ENCODE data around the gene DCLK2. TPM values are rescaled to one million over a fixed set of nuclear protein-coding genes. Genes with fewer than 3 reads are reported as not detected.

The DCLK2 gene
- total RNA-seq, 4 donors from 2014 or later, result 0.61 to 4.0 (median 0.74) TPM

DNA sequence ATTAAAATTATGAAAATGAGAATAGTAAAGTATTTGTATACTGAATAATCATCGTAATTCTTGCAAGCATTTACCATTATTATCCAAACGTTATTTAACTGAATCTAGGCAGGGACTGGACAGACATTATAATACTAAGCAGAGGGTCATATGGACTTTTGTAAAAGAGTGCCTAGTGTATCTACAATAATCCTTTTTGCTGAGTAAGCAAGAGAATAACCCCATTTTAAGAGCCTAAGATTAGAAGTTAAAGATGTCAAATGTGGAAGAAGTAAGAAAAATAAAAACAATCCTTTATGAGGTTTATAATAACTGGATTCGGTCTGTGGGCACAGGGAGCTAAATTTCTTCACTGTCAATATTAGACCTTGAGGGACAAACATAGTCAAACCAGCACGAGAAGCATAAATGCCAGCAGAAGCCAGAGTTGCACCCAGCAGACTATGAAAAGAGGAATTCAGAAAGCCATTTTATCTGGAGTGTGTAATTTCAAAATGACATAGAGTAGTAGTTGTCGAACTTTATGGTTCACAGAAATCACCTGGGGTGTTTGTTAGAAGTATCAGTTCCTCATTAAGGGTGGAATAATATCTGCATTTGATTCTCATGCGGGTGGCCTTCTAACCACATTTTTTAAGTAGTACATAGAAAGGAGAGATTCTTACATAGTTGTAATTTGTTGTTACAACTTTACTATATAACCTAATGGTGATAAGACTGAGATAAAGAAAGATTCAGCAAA is 39.7 kb upstream of the DCLK2 start:
- no peak overlapping the region for H3K4me3 ChIP-seq
- no peaks in the 10 kb centered on the region for H3K9me3 ChIP-seq
- H3K4me1 ChIP-seq, result no peaks in the 10 kb centered on the region
- no peak for TF ChIP-seq POLR2A (IDR thresholded peaks at IDR 0.05)
- TF ChIP-seq, protein P1, sequence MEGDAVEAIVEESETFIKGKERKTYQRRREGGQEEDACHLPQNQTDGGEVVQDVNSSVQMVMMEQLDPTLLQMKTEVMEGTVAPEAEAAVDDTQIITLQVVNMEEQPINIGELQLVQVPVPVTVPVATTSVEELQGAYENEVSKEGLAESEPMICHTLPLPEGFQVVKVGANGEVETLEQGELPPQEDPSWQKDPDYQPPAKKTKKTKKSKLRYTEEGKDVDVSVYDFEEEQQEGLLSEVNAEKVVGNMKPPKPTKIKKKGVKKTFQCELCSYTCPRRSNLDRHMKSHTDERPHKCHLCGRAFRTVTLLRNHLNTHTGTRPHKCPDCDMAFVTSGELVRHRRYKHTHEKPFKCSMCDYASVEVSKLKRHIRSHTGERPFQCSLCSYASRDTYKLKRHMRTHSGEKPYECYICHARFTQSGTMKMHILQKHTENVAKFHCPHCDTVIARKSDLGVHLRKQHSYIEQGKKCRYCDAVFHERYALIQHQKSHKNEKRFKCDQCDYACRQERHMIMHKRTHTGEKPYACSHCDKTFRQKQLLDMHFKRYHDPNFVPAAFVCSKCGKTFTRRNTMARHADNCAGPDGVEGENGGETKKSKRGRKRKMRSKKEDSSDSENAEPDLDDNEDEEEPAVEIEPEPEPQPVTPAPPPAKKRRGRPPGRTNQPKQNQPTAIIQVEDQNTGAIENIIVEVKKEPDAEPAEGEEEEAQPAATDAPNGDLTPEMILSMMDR (IDR thresholded peaks at IDR 0.05), result no peak
- 71% methylated on average over 6 of the region's 6 CpGs for WGBS, 2 donors
- intact Hi-C loops (cut with DNase I), result no loop called here
- DNase-seq, result no peak
- H3K36me3 ChIP-seq, result no peaks in the 10 kb centered on the region
- H3K27me3 ChIP-seq, result peaks cover 0 to 4% (median 0%) of the 10 kb centered on the region in 4 donors
- H3K27ac ChIP-seq, result no peak overlapping the region

DNA sequence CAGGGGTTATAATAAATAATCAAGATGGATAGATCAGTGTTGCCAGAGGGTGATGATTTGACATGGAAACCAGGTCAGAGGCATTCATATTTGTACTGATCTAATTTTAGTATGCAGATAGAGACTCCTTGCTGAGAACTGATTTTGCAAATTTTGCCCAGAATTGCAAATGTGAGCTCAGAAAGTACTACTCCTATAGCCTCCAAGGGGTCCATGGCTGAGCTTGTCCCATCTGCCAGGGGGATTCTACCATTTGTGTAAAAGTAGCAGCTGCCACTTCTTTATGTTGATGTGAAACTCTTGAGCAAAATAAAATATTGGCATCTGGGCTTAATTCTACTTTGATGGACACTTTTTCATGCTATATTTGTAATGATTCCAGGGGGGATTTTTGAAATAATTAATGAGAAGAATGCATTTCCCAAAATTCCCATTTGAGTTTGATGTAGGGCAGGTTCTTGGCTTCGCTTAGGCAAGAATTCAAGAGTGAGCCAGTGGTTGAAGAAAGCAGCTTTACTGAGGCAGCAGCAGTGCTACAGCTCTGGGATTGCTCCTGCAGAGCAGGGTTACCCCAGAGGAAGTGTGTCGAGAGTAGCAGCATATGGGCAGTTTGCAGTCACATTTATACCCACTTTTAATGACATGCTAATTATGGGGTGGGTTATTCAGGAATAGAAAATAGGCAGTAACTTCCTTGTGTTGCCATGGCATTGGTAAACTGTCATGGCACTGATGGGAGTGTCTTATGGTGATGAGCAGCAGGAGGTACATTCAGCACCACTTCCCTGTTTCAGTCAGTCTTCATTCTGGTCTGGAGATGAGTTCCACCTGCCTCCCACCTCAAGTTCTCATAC is 38.7 kb upstream of the DCLK2 start:
- peaks cover 0 to 4% (median 0%) of the 10 kb centered on the region in 4 donors for H3K27me3 ChIP-seq
- 51 to 74% methylated on average over 2 of the region's 2 CpGs for WGBS, 2 donors
- H3K4me1 ChIP-seq, result no peaks in the 10 kb centered on the region
- H3K27ac ChIP-seq, result no peak overlapping the region
- H3K4me3 ChIP-seq, result no peak overlapping the region
- TF ChIP-seq, protein P1 (IDR thresholded peaks at IDR 0.05), result no peak
- TF ChIP-seq POLR2A (IDR thresholded peaks at IDR 0.05), result no peak
- H3K9me3 ChIP-seq, result no peaks in the 10 kb centered on the region
- no peak for DNase-seq
- intact Hi-C loops (cut with DNase I), result no loop called here
- H3K36me3 ChIP-seq, result no peaks in the 10 kb centered on the region

DNA sequence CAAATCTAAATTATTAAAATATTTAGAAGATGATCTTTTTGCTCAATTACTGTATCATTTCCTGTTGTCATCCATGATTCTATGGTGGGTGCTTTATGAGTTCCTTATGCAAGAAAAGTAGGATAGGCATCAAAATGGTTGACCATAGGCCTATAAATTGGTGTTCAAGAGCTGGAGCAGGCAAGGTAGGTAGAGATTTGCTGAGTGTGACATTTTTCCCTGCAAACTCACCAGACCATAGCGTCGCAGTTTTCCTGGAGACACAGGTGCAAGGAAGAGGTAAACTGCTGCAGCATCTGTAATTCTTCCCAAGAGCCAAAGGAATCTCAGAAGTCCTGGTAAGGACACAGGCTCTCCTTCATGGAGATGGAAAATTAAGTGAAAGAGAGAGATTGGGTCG is 33.7 kb upstream of the DCLK2 start:
- no peak overlapping the region for H3K27ac ChIP-seq
- 81 to 91% methylated on average over 3 of the region's 3 CpGs for WGBS, 2 donors
- TF ChIP-seq POLR2A (IDR thresholded peaks at IDR 0.05), result no peak
- TF ChIP-seq, protein P1 (IDR thresholded peaks at IDR 0.05), result no peak
- no peaks in the 10 kb centered on the region for H3K9me3 ChIP-seq
- no peaks in the 10 kb centered on the region for H3K36me3 ChIP-seq
- no peak overlapping the region for H3K4me3 ChIP-seq
- DNase-seq, result no peak
- no peaks in the 10 kb centered on the region for H3K4me1 ChIP-seq
- intact Hi-C loops (cut with DNase I), result no loop called here
- peaks cover 0 to 4% (median 0%) of the 10 kb centered on the region in 4 donors for H3K27me3 ChIP-seq

DNA sequence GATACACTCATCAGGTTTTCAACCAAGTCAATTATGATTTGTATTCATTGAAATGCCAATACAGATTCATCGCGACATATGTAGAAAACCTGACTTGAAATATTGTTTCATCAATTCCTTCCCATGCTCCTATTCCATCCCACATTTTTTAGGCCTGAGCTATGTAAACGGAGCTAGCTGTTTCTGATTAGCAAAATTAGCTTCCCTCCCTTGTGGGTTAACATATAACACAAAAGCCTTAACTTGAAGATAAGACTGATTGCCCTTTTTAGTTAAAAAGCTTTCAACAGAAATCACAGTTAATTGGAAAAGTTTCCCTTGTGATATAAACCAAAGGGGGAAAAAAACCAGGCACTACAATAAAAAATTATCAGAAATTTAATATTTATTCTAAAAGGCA is 32.8 kb upstream of the DCLK2 start:
- no peak for DNase-seq
- Histone ChIP-seq H3K4me1 (no peaks in the 10 kb centered on the region), H3K9me3 (no peaks in the 10 kb centered on the region), H3K36me3 (no peaks in the 10 kb centered on the region), H3K27me3 (peaks cover 0 to 4% (median 0%) of the 10 kb centered on the region in 4 donors), H3K4me3 (no peak overlapping the region), H3K27ac (no peak overlapping the region)
- WGBS, 2 donors, result 87 to 89% methylated on average over 3 of the region's 3 CpGs
- intact Hi-C loops (cut with DNase I), result no loop called here
- no peak for TF ChIP-seq POLR2A (IDR thresholded peaks at IDR 0.05)
- TF ChIP-seq, protein P1 (IDR thresholded peaks at IDR 0.05), result no peak

DNA sequence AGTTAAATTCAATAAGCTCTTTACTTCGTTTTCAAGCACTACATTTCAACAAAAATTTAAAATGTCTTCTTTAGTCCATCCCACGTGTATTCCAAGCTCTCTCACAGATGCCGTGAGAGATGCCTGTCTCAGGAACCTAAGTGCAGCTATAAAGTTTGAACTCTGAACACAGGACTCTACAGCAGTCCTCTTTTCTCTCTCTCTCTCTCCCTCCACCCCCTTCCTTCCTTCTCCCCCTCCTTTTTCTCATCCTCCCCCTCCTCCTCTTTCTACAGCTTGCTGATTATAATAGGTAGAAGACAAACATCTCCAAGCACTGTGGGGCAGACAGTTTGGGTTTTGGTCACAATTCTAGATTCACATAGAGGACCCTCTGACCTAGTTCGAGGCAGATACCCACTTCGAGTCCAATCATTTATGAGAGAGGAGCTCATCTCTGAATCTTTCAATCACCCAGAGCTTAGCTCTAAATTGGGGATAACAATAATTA is 31.5 kb upstream of the DCLK2 start:
- intact Hi-C loops (cut with DNase I), result no loop called here
- no peaks in the 10 kb centered on the region for H3K4me1 ChIP-seq
- peaks cover 0 to under 1% (median 0%) of the 10 kb centered on the region in 4 donors for H3K27me3 ChIP-seq
- H3K9me3 ChIP-seq, result no peaks in the 10 kb centered on the region
- TF ChIP-seq POLR2A (IDR thresholded peaks at IDR 0.05), result no peak
- TF ChIP-seq, protein P1 (IDR thresholded peaks at IDR 0.05), result no peak
- 38 to 55% methylated on average over 5 of the region's 5 CpGs for WGBS, 2 donors
- H3K4me3 ChIP-seq, result no peak overlapping the region
- H3K27ac ChIP-seq, result no peak overlapping the region
- no peak for DNase-seq
- H3K36me3 ChIP-seq, result no peaks in the 10 kb centered on the region
